Endothelial cell of umbilical vein (primary cell): ENCODE data around the gene DPM2. TPM values are rescaled to one million over a fixed set of nuclear protein-coding genes. Genes with fewer than 3 reads are reported as not detected.

Source experiments
- BruUV-seq: library from RNA; stranded (reverse); fragments of 400-500 nt; replicated peaks from 2 replicates; lab custom pipeline; 2021; lab: Mats Ljungman, UMichigan
- CTCF ChIA-PET: fragments of 300-600, 350-600 bp; sonication (Branson Sonifier 250); formaldehyde crosslinking; loops from one replicate; lab custom pipeline; 2021; ENCODE audit warnings: antibody characterized with exemption, inconsistent platforms; lab: Charles Lee
- POLR2A ChIA-PET: fragments of 300-600, 350-600 bp; sonication (Branson Sonifier 250); formaldehyde crosslinking; loops from one replicate; lab custom pipeline; 2021; ENCODE audit warnings: antibody characterized with exemption, inconsistent platforms; lab: Charles Lee
- DNase-seq: peaks from one replicate; pipeline ENCODE4 v3.0.0-alpha.2; 2011; ENCODE audit warnings: low read depth, low spot score
- FAIRE-seq: peaks from 2 replicates; lab custom pipeline; 2011; peaks lifted over from hg19 to GRCh38; lab: Jason Lieb, UNC
- H2AFZ ChIP-seq: 2 replicates; pipeline ENCODE4 v1.6.0; 2012; ENCODE audit warnings: low read depth, low read length, control low read depth, inconsistent platforms
- H3K27ac ChIP-seq: 2 replicates; pipeline ENCODE4 v1.5.1; 2011; ENCODE audit warnings: low read depth, mild to moderate bottlenecking, control low read depth, low read length, moderate library complexity; ENCODE audit not compliant: insufficient read depth
- H3K27me3 ChIP-seq, 2 experiments: 2 replicates each; pipeline versions ENCODE4 v1.6.0 to v1.6.1; 2011; ENCODE audit warnings: low read length in 2 of 2, mixed read lengths in 1 of 2; ENCODE audit not compliant: control insufficient read depth in 2 of 2, insufficient read depth in 2 of 2
- H3K36me3 ChIP-seq, 2 experiments: 2 replicates in 1 of 2; 3 replicates in 1 of 2; pipeline ENCODE4 v1.5.1; 2011; ENCODE audit warnings: low read length in 2 of 2, mild to moderate bottlenecking in 1 of 2, moderate library complexity in 1 of 2; ENCODE audit not compliant: control insufficient read depth in 2 of 2, insufficient read depth in 2 of 2; ENCODE audit errors: extremely low read depth in 1 of 2
- H3K4me1 ChIP-seq: 3 replicates; pipeline ENCODE4 v1.5.1; 2011; ENCODE audit warnings: mild to moderate bottlenecking, low read length; ENCODE audit not compliant: control insufficient read depth, insufficient read depth; ENCODE audit errors: extremely low read depth
- H3K4me2 ChIP-seq: 2 replicates; pipeline ENCODE4 v1.6.1; 2011; ENCODE audit warnings: low read length, control low read depth, mixed read lengths; ENCODE audit not compliant: insufficient read depth
- H3K4me3 ChIP-seq, 3 experiments: fragments of 200-600 bp in 1 of 3; sonication (generic), shearing (Covaris generic) in 1 of 3; replicated peaks in 1 of 3; 2 replicates each; pipeline ENCODE4 v1.5.1; 2011 to 2016; ENCODE audit warnings: control low read depth in 3 of 3, low read length in 3 of 3, mild to moderate bottlenecking in 2 of 3, inconsistent platforms in 1 of 3, low read depth in 1 of 3, moderate library complexity in 1 of 3; ENCODE audit not compliant: insufficient read depth in 1 of 3
- H3K79me2 ChIP-seq: 2 replicates; pipeline ENCODE4 v1.6.0; 2012; ENCODE audit warnings: low read length, inconsistent platforms; ENCODE audit not compliant: control insufficient read depth, insufficient read depth
- H3K9ac ChIP-seq: replicated peaks from 2 replicates; pipeline ENCODE3; 2011; ENCODE audit warnings: low read length, control low read depth; ENCODE audit not compliant: insufficient read depth; ENCODE audit errors: extremely low read depth
- H3K9me1 ChIP-seq: replicated peaks from 3 replicates; pipeline ENCODE4 v1.6.0; 2011; ENCODE audit warnings: mild to moderate bottlenecking, low read length; ENCODE audit not compliant: control insufficient read depth, insufficient read depth; ENCODE audit errors: extremely low read depth
- H3K9me3 ChIP-seq: replicated peaks from 2 replicates; pipeline ENCODE4 v1.5.1; 2012; ENCODE audit warnings: low read length, inconsistent platforms; ENCODE audit not compliant: control insufficient read depth, insufficient read depth
- H4K20me1 ChIP-seq: replicated peaks from 2 replicates; pipeline ENCODE3; 2011; ENCODE audit warnings: mild to moderate bottlenecking, low read length; ENCODE audit not compliant: control insufficient read depth, insufficient read depth; ENCODE audit errors: extremely low read depth
- CTCF ChIP-seq, 2 donors: IDR thresholded peaks; 1 replicate in 1 of 2; 2 replicates in 1 of 2; pipeline ENCODE4 v1.5.1; 2011; ENCODE audit warnings: low read length in 2 of 2, mild to moderate bottlenecking in 2 of 2, moderate library complexity in 2 of 2, control low read depth in 1 of 2, inconsistent platforms in 1 of 2, low read depth in 1 of 2; ENCODE audit not compliant: insufficient read depth in 1 of 2; ENCODE audit errors: extremely low read depth in 1 of 2
- EZH2 ChIP-seq: IDR thresholded peaks from 2 replicates; pipeline ENCODE4 v1.6.1; 2012; ENCODE audit warnings: borderline replicate concordance, low read depth, mild to moderate bottlenecking, moderate library complexity, low read length, inconsistent platforms; ENCODE audit not compliant: severe bottlenecking
- FOS ChIP-seq: IDR thresholded peaks from 2 replicates; pipeline ENCODE4 v1.6.1; 2011; ENCODE audit warnings: mild to moderate bottlenecking, low read length, moderate library complexity, borderline replicate concordance; ENCODE audit not compliant: insufficient read depth
- JUN ChIP-seq: IDR thresholded peaks from 2 replicates; pipeline ENCODE4 v1.6.1; 2011; ENCODE audit warnings: borderline replicate concordance, low read depth; ENCODE audit not compliant: insufficient read length, insufficient read depth
- MAX ChIP-seq: IDR thresholded peaks from 2 replicates; pipeline ENCODE4 v1.6.1; 2011; ENCODE audit not compliant: insufficient read depth, insufficient read length
- POLR2A ChIP-seq: IDR thresholded peaks from 2 replicates; pipeline ENCODE4 v1.6.1; 2012; ENCODE audit warnings: low read depth, mild to moderate bottlenecking, control low read depth, low read length
- dilution Hi-C: fragments of 300-500 bp; cut with MboI; formaldehyde crosslinking; loops from one replicate; pipeline ENCODE4 v1.15.0; 2019; ENCODE audit warnings: low sequenced_read_pairs; ENCODE audit not compliant: extremely low pct_ligation_motif_present
- intact Hi-C: fragments of 100-400 bp; cut with micrococcal nuclease; formaldehyde crosslinking; loops from one replicate; pipeline ENCODE4 v1.10.0; 2022
- polyA plus RNA-seq, 4 experiments: library from polyadenylated mRNA; depleted of rRNA in 3 of 4; stranded (reverse) in 3 of 4; unstranded in 1 of 4; fragments of >200 nt; gene quantifications; 2 replicates each; pipeline versions ENCODE4 v1.2.1 to v1.2.3, GENCODE V29; 2011 to 2012; ENCODE audit warnings: missing spikeins in 1 of 4
- total RNA-seq: library from RNA; stranded (reverse); gene quantifications from 2 replicates; pipeline ENCODE4 v1.2.3, GENCODE V29; 2021

Gene DPM2
- total and polyA plus RNA-seq, 2 donors (not counting 3 experiments of a cell fraction or from before 2014, with no cell fraction given), result 47.9 to 63.9 TPM

GRCh38 chr9:127953768-127954505, 16.3 kb upstream of the DPM2 start:
- BruUV-seq, result no TSS peak
- Histone ChIP-seq H3K27ac (no peak overlapping the region), H3K79me2 (no peaks in the 10 kb centered on the region), H3K9me1 (no peaks in the 10 kb centered on the region), H2AFZ (no peak overlapping the region), H3K4me2 (no peak overlapping the region), H3K4me3 (no peak overlapping the region), H3K27me3 (no peaks in the 10 kb centered on the region), H4K20me1 (no peaks in the 10 kb centered on the region), H3K9ac (no peak overlapping the region), H3K4me1 (peaks cover 6% of the 10 kb centered on the region), H3K36me3 (no peaks in the 10 kb centered on the region), H3K9me3 (no peaks in the 10 kb centered on the region)
- no peak for DNase-seq
- CTCF ChIA-PET, result interaction anchor here (3.2 to 3.3 kb wide), 2 partner anchors 10 to 81 kb away, joined by 21 to 22 read pairs; no protein-coding TSS in a partner anchor
- POLR2A ChIA-PET, result no interaction called here
- no peak for TF ChIP-seq EZH2
- TF ChIP-seq CTCF (IDR thresholded peaks at IDR 0.05; ENCODE audit: extremely low read depth in 1 of 2, insufficient read depth in 1 of 2, low read depth in 1 of 2, low read length in 2 of 2), result no peak
- TF ChIP-seq POLR2A, result no peak
- no peak for FAIRE-seq
- intact Hi-C loops (no loop called here), dilution Hi-C loops (no loop called here)

- Histone ChIP-seq H3K36me3 (no peaks in the 10 kb centered on the region), H3K79me2 (no peaks in the 10 kb centered on the region), H3K9ac (no peak overlapping the region), H4K20me1 (no peaks in the 10 kb centered on the region), H3K27me3 (no peaks in the 10 kb centered on the region), H3K4me3 (no peak overlapping the region), H3K4me2 (no peak overlapping the region), H2AFZ (no peak overlapping the region), H3K4me1 (peaks cover 6% of the 10 kb centered on the region), H3K27ac (no peak overlapping the region), H3K9me1 (no peaks in the 10 kb centered on the region), H3K9me3 (no peaks in the 10 kb centered on the region)
- FAIRE-seq (no peak), DNase-seq (no peak)
- no TSS peak for BruUV-seq
- ChIA-PET POLR2A (interaction anchor here (0.6 kb wide), 1 partner anchor 11 kb away, joined by 3 read pairs; no protein-coding TSS in a partner anchor), CTCF (interaction anchor here (1.0 to 3.3 kb wide), 7 partner anchors 9 to 165 kb away, joined by 4 to 37 read pairs (median 13); no protein-coding TSS in a partner anchor)
- intact Hi-C loops (no loop called here), dilution Hi-C loops (no loop called here)
- TF ChIP-seq MAX, result no peak
- no peak for TF ChIP-seq FOS
- no peak for TF ChIP-seq JUN
Observed at GRCh38 chr9:127953154-127953553, 15.5 kb upstream of the DPM2 start.
